ENCODE measurements around the gene GMPR. TPM values are rescaled to one million over a fixed set of nuclear protein-coding genes. Genes with fewer than 3 reads are reported as not detected.

The GMPR gene
- total RNA-seq, 6 donors from 2014 or later, result 10.5 to 25.6 (median 16.4) TPM

- Histone ChIP-seq H3K36me3 (peaks cover 0 to 24% (median 4%) of the 10 kb centered on the region in 4 donors), H3K27ac (no peak overlapping the region), H3K9me3 (no peaks in the 10 kb centered on the region), H3K27me3 (no peaks in the 10 kb centered on the region), H3K4me3 (no peak overlapping the region), H3K4me1 (no peaks in the 10 kb centered on the region)
- no peak for TF ChIP-seq EP300 (IDR thresholded peaks at IDR 0.05)
- no peak for DNase-seq
- 78 to 86% methylated on average over 1 of the region's 1 CpG for WGBS, 2 donors
- no peak for ATAC-seq (ENCODE audit: low FRiP score in 2 of 2)
These were observed 11.6 kb downstream of the GMPR start for GRCh38 chr6:16249971-16250370.

GRCh38 chr6:16251706-16252105 is 13.3 kb downstream of the GMPR start:
- Histone ChIP-seq H3K27ac (no peak overlapping the region), H3K4me1 (no peaks in the 10 kb centered on the region), H3K4me3 (no peak overlapping the region), H3K27me3 (no peaks in the 10 kb centered on the region), H3K36me3 (peaks cover 0 to 26% (median 4%) of the 10 kb centered on the region in 4 donors), H3K9me3 (no peaks in the 10 kb centered on the region)
- ATAC-seq (ENCODE audit: low FRiP score in 2 of 2), result no peak
- TF ChIP-seq CTCF (IDR thresholded peaks at IDR 0.05) (no peak), POLR2A (IDR thresholded peaks at IDR 0.05) (no peak), EP300 (IDR thresholded peaks at IDR 0.05) (no peak), POLR2AphosphoS5 (IDR thresholded peaks at IDR 0.05) (no peak)
- no peak for DNase-seq
- 91 to 95% methylated on average over 2 of the region's 2 CpGs for WGBS, 2 donors

- TF ChIP-seq POLR2A (IDR thresholded peaks at IDR 0.05) (no peak), CTCF (IDR thresholded peaks at IDR 0.05) (no peak), EP300 (IDR thresholded peaks at IDR 0.05) (no peak), POLR2AphosphoS5 (IDR thresholded peaks at IDR 0.05) (no peak)
- peaks cover 0 to 15% (median 0%) of the 10 kb centered on the region in 4 donors for H3K36me3 ChIP-seq
- no peak overlapping the region for H3K4me3 ChIP-seq
- H3K9me3 ChIP-seq, result no peaks in the 10 kb centered on the region
- no peak overlapping the region for H3K27ac ChIP-seq
- H3K4me1 ChIP-seq, result no peaks in the 10 kb centered on the region
- H3K27me3 ChIP-seq, result no peaks in the 10 kb centered on the region
- WGBS, 2 donors, result 51 to 71% methylated on average over 2 of the region's 2 CpGs
- no peak for ATAC-seq (ENCODE audit: low FRiP score in 2 of 2)
- DNase-seq, result no peak
These were observed 14.4 kb downstream of the GMPR start for GRCh38 chr6:16252686-16253299.

GRCh38 chr6:16253399-16254144 is 15.2 kb downstream of the GMPR start:
- Histone ChIP-seq H3K27ac (no peak overlapping the region), H3K36me3 (peaks cover 0 to 14% (median 0%) of the 10 kb centered on the region in 4 donors), H3K9me3 (no peaks in the 10 kb centered on the region), H3K4me1 (no peaks in the 10 kb centered on the region), H3K4me3 (no peak overlapping the region), H3K27me3 (no peaks in the 10 kb centered on the region)
- DNase-seq, result no peak
- no peak for ATAC-seq (ENCODE audit: low FRiP score in 2 of 2)
- no peak for TF ChIP-seq POLR2AphosphoS5 (IDR thresholded peaks at IDR 0.05)
- TF ChIP-seq POLR2A (IDR thresholded peaks at IDR 0.05), result no peak
- TF ChIP-seq EP300 (IDR thresholded peaks at IDR 0.05), result no peak
- TF ChIP-seq CTCF (IDR thresholded peaks at IDR 0.05), result no peak
- WGBS, 2 donors, result 91 to 94% methylated on average over 10 of the region's 10 CpGs

GRCh38 chr6:16254535-16254934 is 16.1 kb downstream of the GMPR start:
- 93 to 96% methylated on average over 9 of the region's 9 CpGs for WGBS, 2 donors
- no peak overlapping the region for H3K27ac ChIP-seq
- H3K36me3 ChIP-seq, result peaks cover 0 to 11% (median 0%) of the 10 kb centered on the region in 4 donors
- H3K4me3 ChIP-seq, result no peak overlapping the region
- no peaks in the 10 kb centered on the region for H3K27me3 ChIP-seq
- ATAC-seq (ENCODE audit: low FRiP score in 2 of 2) (no peak), DNase-seq (no peak)
- TF ChIP-seq EP300 (IDR thresholded peaks at IDR 0.05), result no peak
- no peak for TF ChIP-seq POLR2AphosphoS5 (IDR thresholded peaks at IDR 0.05)
- TF ChIP-seq POLR2A (IDR thresholded peaks at IDR 0.05), result no peak
- no peak for TF ChIP-seq CTCF (IDR thresholded peaks at IDR 0.05)
- H3K9me3 ChIP-seq, result no peaks in the 10 kb centered on the region
- H3K4me1 ChIP-seq, result no peaks in the 10 kb centered on the region

Measured in upper lobe of left lung (tissue), 6 donors.